Cardiac septum (tissue), 1 donor: Measurements from ENCODE around the gene TTC9C. TPM values are rescaled to one million over a fixed set of nuclear protein-coding genes. Genes with fewer than 3 reads are reported as not detected.

Source experiments
- DNase-seq: peaks from one replicate; pipeline ENCODE4 v3.0.0-alpha.2; 2020; ENCODE audit warnings: low spot score
- intact Hi-C: fragments of 100-400 bp; cut with DNase I; formaldehyde crosslinking; loops from one replicate; pipeline ENCODE4 v1.14.0; 2022
- total RNA-seq: library from RNA; stranded (reverse); fragmentation: NEBNext Ultra II Directional; extraction: Animal tissue kit (Norgen Biotek cat#: 25700); gene quantifications from one replicate; pipeline ENCODE4 v1.2.1, GENCODE V29; 2021
- donor health status: DM: no; HTN: no; CAD: no.

The TTC9C gene
- total RNA-seq, 1 donor from 2014 or later, result 13.6 TPM

DNA sequence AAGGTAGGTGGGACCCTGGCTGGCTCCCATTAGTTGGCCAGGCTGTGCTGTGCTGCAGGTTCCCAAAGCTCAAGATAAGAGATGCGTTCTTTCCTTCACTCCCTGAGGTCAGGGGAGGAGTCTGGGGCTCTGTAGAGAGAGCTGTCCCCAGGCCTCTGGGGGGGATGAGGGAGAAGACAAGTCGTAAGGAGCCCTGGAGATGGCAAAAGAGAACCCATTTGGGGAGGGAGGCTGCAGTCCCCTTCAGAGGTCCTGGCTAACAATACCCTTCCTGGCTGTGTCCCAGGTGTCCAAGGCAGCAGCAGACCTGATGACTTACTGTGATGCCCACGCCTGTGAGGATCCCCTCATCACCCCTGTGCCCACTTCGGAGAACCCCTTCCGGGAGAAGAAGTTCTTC is 19.9 kb upstream of the TTC9C start:
- no peak for DNase-seq
- intact Hi-C loops, result loop anchor here (5.0 kb wide), 1 partner anchor 36 kb away; the partner anchor contains the start of genes LBHD1 and UQCC3

DNA sequence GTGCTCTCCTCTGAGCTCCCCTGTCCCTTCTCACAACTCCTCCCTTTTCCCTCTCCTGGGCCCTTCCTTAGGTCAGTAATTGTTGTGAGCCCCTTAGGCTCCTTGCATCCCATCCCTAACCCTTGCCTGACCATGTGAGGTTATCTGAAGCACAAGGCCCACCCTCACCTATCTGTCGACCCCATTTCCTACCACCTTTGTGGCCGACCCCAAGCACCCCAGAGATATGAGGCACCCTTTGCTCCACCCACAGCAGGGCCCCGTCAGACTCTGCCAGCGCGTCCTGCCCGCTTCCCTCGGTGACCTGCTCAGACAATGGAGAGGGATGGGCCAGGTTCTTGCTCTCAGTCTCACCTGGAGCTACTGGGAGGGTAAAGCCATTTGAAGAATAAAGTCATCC is 19.5 kb upstream of the TTC9C start:
- intact Hi-C loops, result loop anchor here (1.0 to 5.0 kb wide), 2 partner anchors 19 to 36 kb away; partner anchors contain the start of genes HNRNPUL2, LBHD1 and UQCC3
- DNase-seq, result no peak

DNA sequence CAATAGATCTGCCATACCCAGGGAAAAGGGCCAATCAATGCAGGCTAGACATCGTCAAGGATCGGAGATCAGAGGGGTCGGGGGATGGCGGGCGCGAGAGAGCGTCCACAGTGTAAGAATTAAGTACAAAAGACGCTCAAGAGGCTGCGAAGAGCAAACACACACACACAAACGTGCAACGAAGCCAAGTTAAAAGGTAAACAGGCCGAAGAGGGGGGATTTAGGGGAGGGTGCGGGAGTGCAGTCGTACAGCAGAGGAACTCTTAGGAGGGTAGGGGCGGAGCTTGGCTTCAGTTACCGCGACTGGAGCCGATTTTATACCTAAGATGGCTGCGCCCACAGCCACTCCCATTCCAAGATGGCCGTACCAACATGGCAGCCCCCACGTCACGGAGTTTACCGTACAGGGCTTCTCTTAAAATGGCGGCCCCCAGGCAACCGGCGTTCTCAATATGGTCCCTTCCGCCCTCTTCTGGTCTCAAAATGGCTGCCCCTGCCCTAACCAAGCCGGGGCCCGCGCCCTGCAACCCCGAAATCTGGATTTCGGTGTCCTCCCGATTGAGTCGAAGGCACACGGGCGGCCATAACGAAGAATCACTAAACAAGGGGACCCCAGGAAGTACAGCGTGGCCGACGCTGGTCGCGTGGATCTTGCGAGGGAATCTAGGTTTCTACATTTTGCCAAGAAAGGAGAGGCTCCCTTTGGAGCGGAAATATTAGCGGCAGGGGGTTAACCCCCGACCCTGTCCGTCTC is 18.9 kb upstream of the TTC9C start:
- DNase-seq, result peak; percentile 99
- intact Hi-C loops, result loop anchor here (1.0 to 5.0 kb wide), 2 partner anchors 18 to 37 kb away; partner anchors contain the start of genes HNRNPUL2, LBHD1 and UQCC3

DNA sequence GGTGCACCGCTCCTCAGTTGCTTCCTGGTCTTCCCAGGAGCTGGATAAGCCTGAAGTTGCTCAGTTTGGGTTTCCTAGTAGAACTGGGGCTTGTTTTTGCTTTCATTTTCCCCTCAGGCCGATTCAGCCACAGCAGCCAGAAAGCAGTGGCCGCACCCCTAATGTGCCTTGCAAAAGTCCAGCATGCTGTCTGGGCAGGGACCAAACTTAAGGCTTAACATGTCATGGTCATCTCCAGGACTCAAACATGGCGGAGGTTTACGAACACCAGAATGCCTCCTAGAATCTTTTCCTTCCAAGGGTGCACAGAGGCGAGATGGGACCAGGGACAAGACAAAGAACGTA is 18.3 kb upstream of the TTC9C start:
- intact Hi-C loops, result no loop called here
- DNase-seq, result no peak

DNA sequence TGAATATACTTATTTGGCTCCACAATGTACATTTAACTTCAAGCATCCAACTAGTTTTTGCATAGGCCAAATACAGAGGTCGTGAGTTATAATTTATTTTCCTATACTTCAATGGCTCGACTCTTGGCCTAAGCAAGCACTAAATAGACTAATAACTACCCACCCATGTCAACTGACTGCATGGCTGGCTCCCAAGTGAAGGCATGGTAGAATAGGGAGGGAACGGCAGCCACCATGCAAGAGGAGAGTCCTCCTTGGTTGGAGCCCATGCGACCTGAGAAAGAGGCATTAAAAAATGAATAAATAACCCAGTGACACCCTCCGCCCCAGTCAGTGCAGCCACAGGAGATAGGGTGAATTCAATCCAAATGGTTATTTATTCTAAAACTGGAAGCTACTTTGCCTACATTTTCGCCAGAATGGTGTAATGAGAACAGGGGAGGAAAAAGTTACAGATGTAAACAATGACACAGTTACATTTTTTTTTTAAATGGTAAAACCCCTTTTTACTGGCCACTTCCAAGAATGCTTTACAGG is 15.9 kb upstream of the TTC9C start:
- intact Hi-C loops, result no loop called here
- DNase-seq, result no peak

DNA sequence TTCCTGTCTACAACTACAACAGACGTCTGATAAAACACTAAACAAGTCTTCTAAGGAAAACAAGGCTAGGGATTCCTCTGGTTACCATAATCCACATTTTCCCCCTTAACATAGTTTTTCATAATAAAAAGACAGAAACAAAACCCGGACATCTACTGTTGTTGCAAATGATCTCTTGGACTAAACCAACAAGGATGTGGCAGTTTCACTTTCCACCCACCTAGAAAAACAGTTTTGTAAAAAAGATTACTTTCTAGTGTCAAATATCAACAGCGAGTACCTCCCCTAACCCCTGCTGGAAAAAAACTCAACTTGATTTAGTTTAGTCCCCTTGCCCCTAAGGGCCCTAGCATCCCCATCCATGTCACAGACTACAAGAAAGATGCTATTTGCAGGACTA is 15.4 kb upstream of the TTC9C start:
- no peak for DNase-seq
- intact Hi-C loops, result no loop called here

DNA sequence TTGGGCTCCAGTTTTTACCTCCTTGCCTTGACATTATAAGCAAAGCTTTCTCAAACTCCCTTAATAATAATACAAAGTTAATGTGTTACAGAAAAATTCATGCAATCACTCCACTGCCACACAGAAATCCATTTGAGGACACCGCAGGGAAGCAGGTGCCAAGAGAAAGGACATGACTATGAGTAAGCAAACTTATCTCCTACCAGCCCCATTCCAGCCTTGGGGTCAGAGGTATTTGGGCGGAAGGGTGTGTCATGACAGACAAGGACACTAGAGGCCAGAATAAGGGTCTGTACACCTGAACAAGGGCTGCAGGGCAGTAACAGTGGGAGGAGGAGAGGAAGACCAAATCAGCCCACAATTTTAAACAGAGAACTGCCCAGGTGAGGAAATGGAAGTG is 14.9 kb upstream of the TTC9C start:
- DNase-seq, result no peak
- intact Hi-C loops, result no loop called here

DNA sequence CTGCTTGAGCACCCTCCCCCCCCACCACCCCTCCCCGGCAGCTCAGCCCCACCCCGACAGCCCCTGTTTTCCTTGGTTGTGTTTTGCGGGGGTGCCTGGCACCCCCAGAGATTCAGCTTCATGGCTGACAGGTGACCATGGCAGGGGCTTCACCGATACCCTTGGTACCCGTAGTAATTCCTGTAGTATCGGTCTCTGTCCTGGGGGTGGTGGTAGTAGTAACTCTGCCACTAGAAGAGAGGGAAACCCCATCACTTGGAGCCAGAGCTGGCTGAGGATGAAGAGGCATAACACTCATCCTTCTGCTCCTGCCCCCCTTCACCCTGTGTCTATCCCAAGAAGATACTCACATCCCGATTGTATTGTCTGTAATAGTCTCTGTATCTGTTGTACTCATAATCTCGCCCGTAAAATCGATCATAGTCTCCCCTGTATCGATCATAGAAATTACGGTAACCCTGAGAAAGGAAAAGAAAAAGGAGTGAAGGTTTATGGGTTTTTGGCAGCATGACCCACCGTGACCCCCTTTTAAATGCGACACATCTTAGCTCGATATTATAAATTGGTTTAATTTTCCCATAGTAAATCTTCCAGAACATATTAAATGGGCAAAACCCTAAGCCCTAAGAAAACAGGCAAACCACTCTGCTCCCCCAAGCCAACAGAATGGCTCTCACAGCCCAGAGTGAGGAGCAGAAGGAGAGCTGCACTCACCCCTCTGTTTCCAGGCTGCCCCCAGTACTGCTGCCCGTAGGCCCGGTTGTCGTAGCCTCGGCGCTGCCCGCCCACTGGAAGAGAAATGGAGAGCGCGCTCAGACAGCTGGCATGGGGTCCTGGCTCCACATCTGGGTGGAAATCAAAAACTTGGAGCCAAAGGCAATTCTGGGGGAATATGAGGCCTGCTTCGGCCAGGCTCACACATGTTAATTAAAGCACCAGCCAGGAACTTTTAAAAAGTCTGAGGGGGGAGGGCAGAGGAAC is 12.8 kb upstream of the TTC9C start:
- intact Hi-C loops, result no loop called here
- DNase-seq, result no peak

DNA sequence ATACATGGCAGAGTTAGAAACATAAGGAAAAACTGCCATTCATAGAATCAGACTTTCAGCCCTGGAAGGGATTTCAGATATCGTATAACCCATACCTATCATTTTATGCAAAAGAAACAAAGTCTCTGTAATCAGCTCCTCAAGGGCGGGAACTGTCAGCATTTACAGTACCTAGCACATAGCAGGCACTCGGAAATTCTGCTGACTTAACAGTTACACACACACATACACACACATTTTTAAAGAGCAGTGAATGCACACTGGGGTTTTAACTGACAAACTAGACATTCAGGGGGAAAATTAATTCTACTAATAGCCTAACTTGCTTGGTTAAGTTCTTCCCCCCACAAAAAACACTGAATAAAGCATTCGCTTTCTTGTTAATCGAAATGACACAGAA is 12.1 kb upstream of the TTC9C start:
- intact Hi-C loops, result no loop called here
- no peak for DNase-seq

DNA sequence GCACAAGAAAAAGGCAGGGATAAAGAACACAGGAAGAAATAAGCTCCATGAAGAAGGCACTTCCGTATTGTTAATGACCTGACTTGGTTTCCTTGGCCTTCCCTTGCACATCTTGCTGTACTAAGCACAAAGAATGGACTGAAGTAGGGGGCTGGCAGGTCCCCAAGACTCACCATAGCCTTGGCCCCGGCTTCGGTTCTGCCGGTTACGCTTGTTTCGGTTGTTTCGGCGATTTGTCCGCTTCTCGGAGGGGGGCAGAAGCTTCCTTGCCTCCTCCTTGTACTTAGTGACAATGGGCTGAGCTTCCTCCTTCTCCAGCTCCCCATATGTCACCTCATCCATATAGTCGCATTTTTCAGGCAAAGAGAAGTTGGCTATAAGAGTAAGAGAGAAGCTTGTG is 11.5 kb upstream of the TTC9C start:
- no peak for DNase-seq
- intact Hi-C loops, result no loop called here

DNA sequence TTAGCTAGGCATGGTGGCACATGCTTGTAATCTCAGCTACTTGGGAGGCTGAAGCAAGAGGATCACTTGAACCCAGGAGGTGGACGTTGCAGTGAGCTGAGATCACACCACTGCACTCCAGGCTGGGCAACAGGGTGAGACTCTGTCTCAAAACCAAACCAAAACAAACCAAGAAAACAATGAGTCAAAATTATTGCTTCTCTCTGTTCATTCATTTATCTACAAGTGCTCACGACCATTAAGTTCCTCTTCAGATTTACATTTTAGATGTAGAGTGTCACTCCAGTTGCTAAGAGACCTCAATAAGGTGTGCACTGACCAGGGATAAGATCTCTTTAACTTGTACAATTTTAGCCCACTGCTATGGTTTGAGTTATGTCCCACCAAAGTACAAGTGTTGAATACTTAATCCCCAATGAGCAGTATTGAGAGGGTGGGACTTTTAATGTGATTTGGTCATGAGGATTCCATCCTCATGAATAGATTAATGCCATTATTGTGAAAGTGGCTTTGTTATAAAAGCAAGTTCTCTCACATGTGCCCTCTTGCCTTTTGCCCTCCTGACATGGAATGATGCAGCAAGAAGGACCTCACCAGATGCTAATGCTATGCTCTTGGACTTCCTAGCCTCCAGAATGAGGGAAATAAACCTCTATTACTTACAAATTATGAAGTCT is 8.8 kb upstream of the TTC9C start:
- intact Hi-C loops, result no loop called here
- DNase-seq, result no peak

DNA sequence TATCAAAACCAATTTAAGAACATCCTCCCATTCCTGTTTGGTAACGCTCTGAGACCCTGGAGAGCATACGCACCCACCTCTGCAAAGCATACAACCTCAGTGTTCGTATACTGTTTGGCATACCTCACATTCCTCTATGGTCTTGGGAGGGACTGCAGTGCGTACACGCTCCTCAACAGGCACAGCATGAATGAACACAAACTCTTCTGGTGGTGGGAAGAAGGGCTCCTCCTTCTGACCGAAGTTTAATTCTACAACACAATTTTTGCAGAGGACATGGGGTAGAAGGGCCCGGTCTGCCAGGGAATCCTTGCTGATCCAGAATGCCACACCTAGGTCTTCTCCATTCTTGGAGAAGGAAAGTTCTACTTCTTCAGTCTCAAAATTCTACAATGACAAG is 6.3 kb upstream of the TTC9C start:
- no peak for DNase-seq
- intact Hi-C loops, result no loop called here

DNA sequence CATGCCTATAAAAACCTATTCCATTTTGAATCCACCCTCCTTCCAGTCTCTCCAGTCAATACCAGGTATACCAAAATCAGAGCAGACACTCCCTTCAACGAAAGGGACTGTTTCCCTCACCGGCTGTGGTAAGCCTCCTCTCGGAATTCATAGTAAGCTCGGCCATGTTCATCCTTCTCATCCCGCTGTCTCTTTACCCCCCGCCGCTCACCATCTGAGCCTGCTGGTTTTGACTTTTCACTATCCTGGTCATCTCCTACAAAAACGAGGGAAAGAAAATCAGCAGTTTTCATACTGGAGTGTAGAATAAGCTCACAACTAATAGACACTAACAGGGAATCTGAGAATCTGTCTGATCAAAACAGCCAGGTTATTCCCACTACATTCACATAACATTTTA is 4.1 kb upstream of the TTC9C start:
- no peak for DNase-seq
- intact Hi-C loops, result no loop called here

DNA sequence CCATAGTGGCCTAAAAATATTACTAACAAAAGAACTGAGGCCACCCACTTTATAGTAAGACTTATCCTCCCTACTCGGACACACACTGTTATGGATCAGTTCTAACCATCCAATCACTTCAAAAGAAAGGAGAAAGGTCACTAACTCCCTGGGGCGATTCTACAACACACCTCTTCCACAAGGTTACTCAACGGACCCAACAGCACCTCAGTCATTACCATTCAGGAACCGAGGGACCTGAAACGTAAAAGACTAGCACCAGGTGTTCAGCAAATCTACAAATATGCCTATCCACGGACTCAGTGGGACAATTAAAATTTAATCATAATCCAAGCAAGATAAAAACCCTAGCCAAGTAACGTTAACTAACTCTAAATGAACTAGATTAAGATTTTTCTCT is 2.6 kb upstream of the TTC9C start:
- DNase-seq, result no peak
- intact Hi-C loops, result loop anchor here (2.0 to 5.0 kb wide), 3 partner anchors 45 to 132 kb away; partner anchors contain the start of genes TAF6L and WDR74

DNA sequence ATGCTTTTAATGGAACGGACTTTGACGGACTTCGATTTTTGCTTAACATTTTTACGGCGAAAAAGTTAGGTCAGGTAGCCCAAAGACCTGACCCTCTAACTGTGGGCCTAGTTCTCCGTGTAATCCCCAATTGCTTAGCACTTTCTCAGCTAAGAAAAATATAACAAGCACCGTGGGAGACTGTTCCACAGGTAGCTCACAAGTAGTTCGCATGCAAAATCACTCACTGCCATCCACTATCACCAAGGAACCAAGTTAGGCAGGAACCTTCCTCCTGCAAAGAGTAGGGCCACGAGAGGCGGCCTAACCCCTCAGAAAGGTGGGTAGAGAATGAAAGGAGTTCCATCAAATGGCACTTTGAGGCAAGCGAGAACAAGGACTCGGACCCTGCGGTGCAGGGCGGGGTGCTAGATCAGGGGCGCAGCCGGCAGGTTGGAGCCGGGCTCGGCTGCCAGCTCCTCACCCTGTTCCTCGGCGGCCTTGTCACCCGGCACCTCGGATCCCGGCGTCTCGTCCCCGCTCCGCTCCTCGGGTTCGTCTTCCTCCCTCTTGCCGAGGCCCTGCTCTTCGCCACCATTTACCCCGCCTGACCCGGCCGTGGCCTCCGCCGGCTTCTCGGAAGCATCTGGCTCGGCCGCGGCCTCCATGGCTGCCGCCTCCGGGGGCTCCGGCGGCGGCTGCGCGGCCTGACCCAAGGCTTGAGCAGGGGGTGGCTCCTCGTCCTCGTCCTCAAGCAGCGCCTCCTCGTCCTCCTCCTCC is 2.0 kb upstream of the TTC9C start:
- intact Hi-C loops, result loop anchor here (2.0 to 5.0 kb wide), 3 partner anchors 44 to 131 kb away; partner anchors contain the start of genes TAF6L and WDR74
- peak; percentile 75 for DNase-seq

DNA sequence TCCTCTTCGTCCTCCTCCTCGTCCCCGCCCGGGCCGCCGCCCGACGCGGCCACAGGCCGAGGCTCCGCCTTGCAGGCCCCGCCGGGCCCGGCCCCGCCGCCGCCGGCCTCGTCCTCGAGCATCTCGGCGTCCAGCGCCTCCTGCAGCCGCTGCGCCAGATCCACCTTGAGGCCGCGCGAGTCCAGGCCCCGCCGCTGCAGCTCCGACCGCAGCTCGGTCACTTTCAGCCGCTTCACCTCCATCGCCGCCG is 1.4 kb upstream of the TTC9C start:
- intact Hi-C loops, result loop anchor here (1.0 to 5.0 kb wide), 4 partner anchors 18 to 130 kb away; partner anchors contain the start of genes TAF6L and WDR74
- DNase-seq, result no peak

DNA sequence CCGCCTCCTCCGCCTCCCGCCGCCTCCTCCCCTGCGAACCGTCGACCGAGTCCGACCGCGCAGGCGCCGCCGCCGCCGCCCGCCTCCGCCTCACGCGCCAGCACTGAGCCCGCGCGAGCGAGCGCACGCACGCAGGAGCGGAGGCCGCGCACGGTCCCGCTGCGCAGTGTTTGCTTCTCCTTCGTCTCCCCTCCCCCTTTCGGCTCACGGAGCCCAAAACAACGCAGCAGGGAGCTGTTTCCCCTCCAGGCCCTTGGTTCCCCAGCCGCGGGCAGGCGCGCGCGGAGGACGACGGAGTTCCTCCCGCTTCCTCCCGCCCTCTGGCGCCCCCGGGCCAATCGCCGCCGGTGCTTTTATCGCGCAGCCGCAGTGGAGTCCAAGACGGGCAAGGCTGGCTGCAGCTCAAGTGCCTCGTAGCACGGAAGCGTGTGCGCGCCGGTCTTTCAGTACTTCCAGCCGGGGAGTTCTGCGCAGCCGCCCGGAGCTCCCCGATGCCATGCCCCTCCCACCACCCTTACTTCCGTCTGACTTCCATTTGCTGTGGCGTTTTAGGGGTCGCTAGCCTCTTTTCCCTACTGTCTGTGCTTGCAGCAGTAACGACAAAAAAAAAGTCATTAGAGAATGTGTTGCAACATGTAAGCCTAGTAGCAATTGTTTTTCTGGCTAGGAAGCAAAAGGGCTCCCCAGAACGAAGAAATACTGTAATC is 968 bp upstream of the TTC9C start, which contains the start of gene HNRNPUL2:
Gene HNRNPUL2 (minus strand): TSS at position 293 of the 707 bp plus-strand sequence. CDS start 301 bp downstream, outside the sequence.
- peak; percentile 99 for DNase-seq
- intact Hi-C loops, result loop anchor here (1.0 to 5.0 kb wide), 4 partner anchors 18 to 130 kb away; partner anchors contain the start of genes TAF6L and WDR74

DNA sequence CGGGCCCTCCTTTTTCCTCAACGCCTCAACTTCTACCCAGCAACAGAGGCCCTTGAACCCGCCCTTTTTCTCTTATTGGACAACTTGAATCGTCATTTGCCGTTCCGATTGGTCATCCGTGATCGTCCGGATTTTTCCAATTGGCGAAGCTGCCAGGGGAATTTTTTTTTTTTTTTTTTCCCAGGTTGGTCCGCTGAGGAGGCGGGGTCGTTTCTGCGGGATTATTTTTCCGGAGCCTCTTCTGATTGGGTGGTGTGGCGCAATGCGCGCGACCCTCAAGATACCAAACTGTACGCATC is 465 bp upstream of the TTC9C start:
- peak; percentile 87 for DNase-seq
- intact Hi-C loops, result loop anchor here (1.0 to 5.0 kb wide), 5 partner anchors 19 to 129 kb away; partner anchors contain the start of genes TAF6L and WDR74
